Loucy (cell line): ENCODE measurements around the gene RPS6KB2.

Experiments used
- EZH2phosphoT487 ChIP-seq: fragments of 200-600 bp; IDR thresholded peaks from 2 replicates; pipeline ENCODE4 v1.6.1; 2018; ENCODE audit warnings: antibody characterized with exemption, mild to moderate bottlenecking, moderate library complexity, borderline replicate concordance
- TF ChIP-seq, protein P1 (sequence below): fragments of 200-600 bp; sonication (generic); conservative IDR thresholded peaks from 2 replicates; pipeline ENCODE4 v1.5.1; 2014; ENCODE audit warnings: mild to moderate bottlenecking, antibody characterized with exemption, low read length

DNA sequence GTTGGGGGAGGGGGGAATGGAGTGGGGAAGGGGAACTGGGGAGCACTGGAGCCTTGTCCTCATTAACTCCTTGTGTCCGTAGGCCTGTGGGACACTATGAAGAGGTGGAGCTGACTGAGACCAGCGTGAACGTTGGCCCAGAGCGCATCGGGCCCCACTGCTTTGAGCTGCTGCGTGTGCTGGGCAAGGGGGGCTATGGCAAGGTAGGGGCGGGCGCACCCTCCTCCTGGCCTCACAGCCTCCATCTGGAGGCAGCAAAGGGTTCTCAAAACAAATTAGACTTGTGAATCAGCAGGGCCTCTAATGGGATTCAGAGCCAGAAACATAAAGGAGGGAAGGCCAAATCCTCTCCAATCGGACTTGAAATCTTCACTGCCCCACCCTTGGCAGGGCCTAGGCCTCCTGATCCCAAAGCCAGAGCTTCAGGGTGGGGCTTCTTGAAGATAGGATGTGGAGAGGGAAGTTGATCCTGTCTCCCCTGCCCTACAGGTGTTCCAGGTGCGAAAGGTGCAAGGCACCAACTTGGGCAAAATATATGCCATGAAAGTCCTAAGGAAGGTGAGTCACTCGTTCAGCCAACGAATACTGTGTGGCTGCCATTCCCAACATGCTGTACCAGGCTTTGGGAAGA lies 859 bp downstream of the RPS6KB2 start:
- TF ChIP-seq, protein P1, sequence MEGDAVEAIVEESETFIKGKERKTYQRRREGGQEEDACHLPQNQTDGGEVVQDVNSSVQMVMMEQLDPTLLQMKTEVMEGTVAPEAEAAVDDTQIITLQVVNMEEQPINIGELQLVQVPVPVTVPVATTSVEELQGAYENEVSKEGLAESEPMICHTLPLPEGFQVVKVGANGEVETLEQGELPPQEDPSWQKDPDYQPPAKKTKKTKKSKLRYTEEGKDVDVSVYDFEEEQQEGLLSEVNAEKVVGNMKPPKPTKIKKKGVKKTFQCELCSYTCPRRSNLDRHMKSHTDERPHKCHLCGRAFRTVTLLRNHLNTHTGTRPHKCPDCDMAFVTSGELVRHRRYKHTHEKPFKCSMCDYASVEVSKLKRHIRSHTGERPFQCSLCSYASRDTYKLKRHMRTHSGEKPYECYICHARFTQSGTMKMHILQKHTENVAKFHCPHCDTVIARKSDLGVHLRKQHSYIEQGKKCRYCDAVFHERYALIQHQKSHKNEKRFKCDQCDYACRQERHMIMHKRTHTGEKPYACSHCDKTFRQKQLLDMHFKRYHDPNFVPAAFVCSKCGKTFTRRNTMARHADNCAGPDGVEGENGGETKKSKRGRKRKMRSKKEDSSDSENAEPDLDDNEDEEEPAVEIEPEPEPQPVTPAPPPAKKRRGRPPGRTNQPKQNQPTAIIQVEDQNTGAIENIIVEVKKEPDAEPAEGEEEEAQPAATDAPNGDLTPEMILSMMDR: no peak
- no peak for TF ChIP-seq EZH2phosphoT487
